HuH-7.5 (cell line): ENCODE data around the gene KRTAP10-10.
"Not testable (repeated sequence)": the region's sequence is repeated elsewhere in the genome, so short reads cannot be mapped to it uniquely, and the experiment has no call there.

Experiments used
- DNase-seq: peaks from one replicate; pipeline ENCODE4 v3.0.0; 2011; ENCODE audit warnings: low spot score

The KRTAP10-10 gene

GRCh38 chr21:44637018-44637850 is at the start of gene KRTAP10-10:
Gene KRTAP10-10 (plus strand): TSS chr21:44637356. CDS start chr21:44637418, 62 bp downstream.
- no peak for DNase-seq

GRCh38 chr21:44589094-44589493 is 48.1 kb upstream of the KRTAP10-10 start:
- no peak for DNase-seq

GRCh38 chr21:44589586-44590305 is 47.4 kb upstream of the KRTAP10-10 start:
- no peak for DNase-seq

GRCh38 chr21:44590311-44590721 is 46.8 kb upstream of the KRTAP10-10 start:
- no peak for DNase-seq

- DNase-seq: not testable (repeated sequence)
Measured at GRCh38 chr21:44590897-44591800, 46.0 kb upstream of the KRTAP10-10 start.

- not testable (repeated sequence) for DNase-seq
Measured at GRCh38 chr21:44591801-44592130, 45.4 kb upstream of the KRTAP10-10 start.

GRCh38 chr21:44592446-44593311 is 44.5 kb upstream of the KRTAP10-10 start, which contains the start of gene KRTAP10-6:
Gene KRTAP10-6 (minus strand): TSS chr21:44592505. CDS start chr21:44592484, 21 bp downstream.
- DNase-seq: no peak

- no peak for DNase-seq
Measured at GRCh38 chr21:44593598-44594405, 43.4 kb upstream of the KRTAP10-10 start.

GRCh38 chr21:44594406-44594916 is 42.7 kb upstream of the KRTAP10-10 start:
- no peak for DNase-seq

GRCh38 chr21:44595524-44595923 is 41.6 kb upstream of the KRTAP10-10 start:
- DNase-seq: no peak

- DNase-seq: no peak
Measured at GRCh38 chr21:44596068-44596725, 41.0 kb upstream of the KRTAP10-10 start.

GRCh38 chr21:44598061-44598460 is 39.1 kb upstream of the KRTAP10-10 start:
- DNase-seq: no peak

- no peak for DNase-seq
Measured at GRCh38 chr21:44599264-44600029, 37.7 kb upstream of the KRTAP10-10 start.

GRCh38 chr21:44600118-44600978 is 36.8 kb upstream of the KRTAP10-10 start, which contains the start of gene KRTAP10-7:
Gene KRTAP10-7 (plus strand): TSS chr21:44600597. CDS start chr21:44600622, 25 bp downstream.
- DNase-seq: not testable (repeated sequence)

- not testable (repeated sequence) for DNase-seq
Measured at GRCh38 chr21:44601091-44601490, 36.1 kb upstream of the KRTAP10-10 start.

GRCh38 chr21:44601596-44602462 is 35.3 kb upstream of the KRTAP10-10 start:
- no peak for DNase-seq

GRCh38 chr21:44602463-44602850 is 34.7 kb upstream of the KRTAP10-10 start:
- no peak for DNase-seq
